Measurements from ENCODE around the gene INPP5E. TPM values are rescaled to one million over a fixed set of nuclear protein-coding genes. Genes with fewer than 3 reads are reported as not detected.

Gene INPP5E
- total and polyA plus RNA-seq, 2 experiments from 2014 or later: 5.0 to 8.1 TPM

- no peaks in the 10 kb centered on the region for H3K9me2 ChIP-seq (ENCODE audit: insufficient read depth)
- DNase-seq: peak; percentile 82
- 1% methylated on average over 22 to 39 of the region's 39 CpGs for WGBS, 2 experiments (ENCODE audit: low coverage in 1 of 2, low lambda C conversion rate in 2 of 2, missing lambda C conversion rate in 2 of 2)
- H3K9me3 ChIP-seq (ENCODE audit: low read depth): no peaks in the 10 kb centered on the region
- H3K9ac ChIP-seq: peak overlapping the region; percentile 100
- H4K20me1 ChIP-seq (ENCODE audit: insufficient read depth): peaks cover 9% of the 10 kb centered on the region; the same call in 1 of the 2 replicates
- peak overlapping the region; percentile 99 for H3K4me3 ChIP-seq
- no peaks in the 10 kb centered on the region for H3K36me3 ChIP-seq (ENCODE audit: low read depth)
- H3K4me1 ChIP-seq (ENCODE audit: insufficient read depth): peaks cover 11% of the 10 kb centered on the region; the same call in 1 of the 2 replicates
- no peak for TF ChIP-seq EZH2 (IDR thresholded peaks at IDR 0.05; ENCODE audit: insufficient read depth, poor library complexity, severe bottlenecking)
- no peak for TF ChIP-seq EZH2phosphoT487 (IDR thresholded peaks at IDR 0.05; ENCODE audit: insufficient read depth, low read depth)
- peak overlapping the region; percentile 30 for H2AFZ ChIP-seq
- H3K27ac ChIP-seq: peak overlapping the region; percentile 100
- H3K4me2 ChIP-seq (ENCODE audit: unreplicated experiment): peak overlapping the region; percentile 97
- no peaks in the 10 kb centered on the region for H3K27me3 ChIP-seq (replicated peaks; ENCODE audit: insufficient read depth)
- peaks cover 10% of the 10 kb centered on the region; the same call in 1 of the 2 replicates for H3F3A ChIP-seq (ENCODE audit: insufficient read depth)
- in situ Hi-C loops (cut with MboI): no loop called here
- H3K79me2 ChIP-seq (ENCODE audit: insufficient read depth): peaks cover 55% of the 10 kb centered on the region
Observed at GRCh38 chr9:136482046-136482792, 42.6 kb upstream of the INPP5E start.

- WGBS, 2 experiments (ENCODE audit: low coverage in 1 of 2, low lambda C conversion rate in 2 of 2, missing lambda C conversion rate in 2 of 2): 37 to 38% methylated on average over 5 of the region's 5 CpGs
- no peak for TF ChIP-seq EZH2phosphoT487 (IDR thresholded peaks at IDR 0.05; ENCODE audit: insufficient read depth, low read depth)
- no peak for TF ChIP-seq EZH2 (IDR thresholded peaks at IDR 0.05; ENCODE audit: insufficient read depth, poor library complexity, severe bottlenecking)
- in situ Hi-C loops (cut with MboI): no loop called here
Observed at GRCh38 chr9:136481558-136481957, 41.9 kb upstream of the INPP5E start.

GRCh38 chr9:136476369-136477150, 36.9 kb upstream of the INPP5E start:
- no peaks in the 10 kb centered on the region for H3K27me3 ChIP-seq (replicated peaks; ENCODE audit: insufficient read depth)
- H3K9me3 ChIP-seq (ENCODE audit: low read depth): no peaks in the 10 kb centered on the region
- no peak overlapping the region for H3K9ac ChIP-seq
- peaks cover 2% of the 10 kb centered on the region; the same call in 1 of the 2 replicates for H3F3A ChIP-seq (ENCODE audit: insufficient read depth)
- peaks cover 8% of the 10 kb centered on the region; the same call in 1 of the 2 replicates for H3K4me1 ChIP-seq (ENCODE audit: insufficient read depth)
- H3K79me2 ChIP-seq (ENCODE audit: insufficient read depth): peaks cover 100% of the 10 kb centered on the region
- in situ Hi-C loops (cut with MboI): no loop called here
- H3K4me3 ChIP-seq: no peak overlapping the region
- H3K9me2 ChIP-seq (ENCODE audit: insufficient read depth): no peaks in the 10 kb centered on the region
- H2AFZ ChIP-seq: no peak overlapping the region
- 79 to 82% methylated on average over 23 to 24 of the region's 25 CpGs for WGBS, 2 experiments (ENCODE audit: low coverage in 1 of 2, low lambda C conversion rate in 2 of 2, missing lambda C conversion rate in 2 of 2)
- no peak for TF ChIP-seq EZH2phosphoT487 (IDR thresholded peaks at IDR 0.05; ENCODE audit: insufficient read depth, low read depth)
- no peak for TF ChIP-seq EZH2 (IDR thresholded peaks at IDR 0.05; ENCODE audit: insufficient read depth, poor library complexity, severe bottlenecking)
- H3K4me2 ChIP-seq (ENCODE audit: unreplicated experiment): no peak overlapping the region
- peaks cover 4% of the 10 kb centered on the region; the same call in 1 of the 2 replicates for H4K20me1 ChIP-seq (ENCODE audit: insufficient read depth)
- H3K36me3 ChIP-seq (ENCODE audit: low read depth): peaks cover 47% of the 10 kb centered on the region; the same call in 1 of the 2 replicates
- no peak for DNase-seq
- no peak overlapping the region for H3K27ac ChIP-seq

More at GRCh38 chr9:136481558-136481957, 41.9 kb upstream of the INPP5E start:
- H3K4me1 ChIP-seq (ENCODE audit: insufficient read depth): peaks cover 11% of the 10 kb centered on the region; the same call in 1 of the 2 replicates
- no peaks in the 10 kb centered on the region for H3K27me3 ChIP-seq (replicated peaks; ENCODE audit: insufficient read depth)
- H4K20me1 ChIP-seq (ENCODE audit: insufficient read depth): peaks cover 9% of the 10 kb centered on the region; the same call in 1 of the 2 replicates
- H3K27ac ChIP-seq: peak overlapping the region; percentile 100
- peak overlapping the region; percentile 100 for H3K9ac ChIP-seq
- no peak overlapping the region for H2AFZ ChIP-seq
- H3K79me2 ChIP-seq (ENCODE audit: insufficient read depth): peaks cover 62% of the 10 kb centered on the region
- H3K9me2 ChIP-seq (ENCODE audit: insufficient read depth): no peaks in the 10 kb centered on the region
- H3K4me3 ChIP-seq: peak overlapping the region; percentile 99
- peak; percentile 27 for DNase-seq
- peaks cover 4% of the 10 kb centered on the region; the same call in 1 of the 2 replicates for H3K36me3 ChIP-seq (ENCODE audit: low read depth)
- no peaks in the 10 kb centered on the region for H3K9me3 ChIP-seq (ENCODE audit: low read depth)
- peak overlapping the region; percentile 97 for H3K4me2 ChIP-seq (ENCODE audit: unreplicated experiment)
- H3F3A ChIP-seq (ENCODE audit: insufficient read depth): peaks cover 10% of the 10 kb centered on the region; the same call in 1 of the 2 replicates

Measured in GM23248 (cell line).